Measurements from ENCODE around the gene ARPC1B. TPM values are rescaled to one million over a fixed set of nuclear protein-coding genes. Genes with fewer than 3 reads are reported as not detected.
"Not testable (repeated sequence)": the region's sequence is repeated elsewhere in the genome, so short reads cannot be mapped to it uniquely, and the experiment has no call there.

Gene ARPC1B
- total and polyA plus RNA-seq, 8 donors: 14.4 to 70.4 (median 41.2) TPM

GRCh38 chr7:99331002-99331401, 43.5 kb upstream of the ARPC1B start:
- intact Hi-C loops (cut with DNase I): no loop called here
- Histone ChIP-seq H3K36me3 (peaks cover 0 to 15% (median 3%) of the 10 kb centered on the region in 3 donors), H3K27me3 (no peaks in the 10 kb centered on the region), H3K4me1 (peaks cover 7 to 33% (median 7%) of the 10 kb centered on the region in 3 donors), H3K27ac (peak overlapping the region in 1 of 4 donors; percentile 4), H3K9me3 (no peaks in the 10 kb centered on the region), H3K4me3 (no peak overlapping the region)
- DNase-seq (no peak), FAIRE-seq (no peak), ATAC-seq (no peak)
- 89 to 93% methylated on average over 2 of the region's 2 CpGs for WGBS, 2 donors
- no peak for TF ChIP-seq CTCF (IDR thresholded peaks at IDR 0.05)

DNA sequence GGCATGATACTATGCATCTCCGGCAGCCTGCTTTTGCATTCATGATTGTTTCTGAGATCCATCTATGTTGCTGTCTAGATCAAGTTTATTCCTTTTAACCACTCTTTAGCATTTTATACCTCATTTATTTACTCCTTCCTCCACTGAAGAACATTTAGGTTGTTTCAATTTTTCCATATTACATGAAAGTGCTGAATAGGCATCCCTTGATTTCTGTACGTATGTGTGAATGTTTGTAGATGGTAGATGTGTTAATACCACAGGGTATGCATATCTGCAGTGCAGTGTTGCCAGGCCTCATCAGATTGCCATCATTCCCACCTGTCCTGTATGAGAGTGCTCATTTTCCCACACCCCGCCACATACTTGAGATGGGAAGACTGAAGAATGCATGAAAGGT, 34.9 kb upstream of the ARPC1B start:
- WGBS, 2 donors: 94 to 95% methylated on average over 3 of the region's 3 CpGs
- intact Hi-C loops (cut with DNase I): no loop called here
- FAIRE-seq: no peak
- H3K4me3 ChIP-seq: no peak overlapping the region
- no peaks in the 10 kb centered on the region for H3K27me3 ChIP-seq
- H3K4me1 ChIP-seq: no peaks in the 10 kb centered on the region
- no peak for TF ChIP-seq CTCF (IDR thresholded peaks at IDR 0.05)
- no peak overlapping the region for H3K27ac ChIP-seq
- ATAC-seq: no peak
- no peaks in the 10 kb centered on the region for H3K9me3 ChIP-seq
- H3K36me3 ChIP-seq: peaks cover 0 to 60% (median 15%) of the 10 kb centered on the region in 3 donors
- DNase-seq: no peak

DNA sequence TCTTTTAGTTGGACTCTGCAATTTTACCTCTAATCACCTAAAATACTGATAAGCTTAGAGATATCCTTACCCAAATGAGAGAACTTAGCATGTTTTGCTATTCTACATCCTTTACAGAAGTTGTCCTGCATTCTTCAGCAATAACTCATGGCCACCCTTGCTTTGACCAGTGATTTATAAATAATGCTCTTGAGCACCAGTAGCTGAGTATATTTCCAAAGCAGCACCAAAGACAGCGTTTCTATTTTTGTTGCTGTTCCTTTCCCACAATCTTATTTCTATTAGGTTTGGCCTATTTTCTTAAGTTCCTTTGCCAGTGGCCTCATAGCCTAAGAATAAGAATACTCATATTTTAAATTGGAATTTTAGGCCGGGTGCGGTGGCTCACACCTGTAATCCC, 33.9 kb upstream of the ARPC1B start:
- no peak for ATAC-seq
- Histone ChIP-seq H3K27ac (no peak overlapping the region), H3K4me1 (no peaks in the 10 kb centered on the region), H3K9me3 (no peaks in the 10 kb centered on the region), H3K27me3 (no peaks in the 10 kb centered on the region), H3K4me3 (no peak overlapping the region), H3K36me3 (peaks cover 0 to 57% (median 15%) of the 10 kb centered on the region in 3 donors)
- intact Hi-C loops (cut with DNase I): no loop called here
- TF ChIP-seq CTCF (IDR thresholded peaks at IDR 0.05): no peak
- no peak for FAIRE-seq
- DNase-seq: no peak
- 87 to 97% methylated on average over 3 of the region's 3 CpGs for WGBS, 2 donors

DNA sequence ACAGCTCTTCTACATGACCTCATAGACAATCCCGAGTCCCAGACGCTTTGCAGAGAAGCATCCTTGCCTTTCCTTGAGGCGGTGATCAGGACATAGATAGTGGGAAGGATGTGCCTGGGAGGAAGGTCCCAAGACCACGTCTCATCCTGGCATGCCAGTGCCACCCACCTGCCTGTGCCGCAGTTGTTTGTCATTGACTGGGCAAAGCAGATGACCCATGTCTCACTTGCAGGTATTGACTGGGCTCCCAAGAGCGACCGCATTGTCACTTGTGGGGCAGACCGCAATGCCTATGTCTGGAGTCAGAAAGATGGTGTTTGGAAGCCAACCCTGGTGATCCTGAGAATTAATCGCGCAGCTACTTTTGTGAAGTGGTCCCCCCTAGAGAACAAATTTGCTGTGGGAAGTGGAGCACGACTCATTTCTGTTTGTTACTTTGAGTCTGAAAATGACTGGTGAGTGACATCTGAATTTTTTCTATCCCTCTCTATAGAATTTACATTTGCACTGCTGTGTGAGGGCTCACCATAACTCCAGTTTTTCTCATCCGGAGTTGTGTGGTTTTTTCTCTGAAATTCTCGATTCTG, 30.4 kb upstream of the ARPC1B start:
- intact Hi-C loops (cut with DNase I): no loop called here
- Histone ChIP-seq H3K27ac (no peak overlapping the region), H3K9me3 (no peaks in the 10 kb centered on the region), H3K4me3 (no peak overlapping the region), H3K4me1 (no peaks in the 10 kb centered on the region), H3K36me3 (peaks cover 0 to 39% (median 18%) of the 10 kb centered on the region in 3 donors), H3K27me3 (no peaks in the 10 kb centered on the region)
- ATAC-seq (no peak), DNase-seq (no peak), FAIRE-seq (no peak)
- no peak for TF ChIP-seq CTCF (IDR thresholded peaks at IDR 0.05)
- 93 to 95% methylated on average over 13 of the region's 13 CpGs for WGBS, 2 donors

GRCh38 chr7:99350641-99351040, 23.9 kb upstream of the ARPC1B start:
- H3K27me3 ChIP-seq; H3K9me3 ChIP-seq; H3K4me1 ChIP-seq; H3K4me3 ChIP-seq; H3K27ac ChIP-seq; DNase-seq; intact Hi-C loops (cut with DNase I); FAIRE-seq; ATAC-seq: not testable (repeated sequence)
- peaks cover 0 to 51% (median 23%) of the 10 kb centered on the region in 3 donors for H3K36me3 ChIP-seq
- 96 to 97% methylated on average over 3 of the region's 3 CpGs for WGBS, 2 donors
